Chondrocyte (in vitro differentiated cells): Measurements from ENCODE around the gene TOMM40. TPM values are rescaled to one million over a fixed set of nuclear protein-coding genes. Genes with fewer than 3 reads are reported as not detected.
A peak's percentile ranks its signal among the peaks of the same experiment; 100 is the strongest.

Source experiments
- DNase-seq: peaks from one replicate; pipeline ENCODE4 v3.0.0; 2021; ENCODE audit warnings: mixed read lengths, low spot score
- H3K27ac Mint-ChIP-seq: one replicate; pipeline ENCODE4 v1.8.0; 2021; ENCODE audit warnings: mild to moderate bottlenecking, moderate library complexity, mixed read lengths; ENCODE audit not compliant: unreplicated experiment
- H3K27me3 Mint-ChIP-seq: 2 replicates; pipeline ENCODE4 v1.8.0; 2021; ENCODE audit warnings: low read depth, mixed read lengths
- H3K36me3 Mint-ChIP-seq: 2 replicates; pipeline ENCODE4 v1.8.0; 2021; ENCODE audit warnings: low read depth, mixed read lengths
- H3K4me1 Mint-ChIP-seq: 2 replicates; pipeline ENCODE4 v1.8.0; 2021; ENCODE audit warnings: low read depth, mild to moderate bottlenecking, mixed read lengths
- H3K4me3 Mint-ChIP-seq: one replicate; pipeline ENCODE4 v1.8.0; 2021; ENCODE audit warnings: mild to moderate bottlenecking, moderate library complexity, mixed read lengths; ENCODE audit not compliant: unreplicated experiment
- H3K9me3 Mint-ChIP-seq: 2 replicates; pipeline ENCODE4 v1.8.0; 2021; ENCODE audit warnings: low read depth, mixed read lengths
- total RNA-seq: library from RNA; stranded (reverse); gene quantifications from 3 replicates; pipeline ENCODE4 v1.2.1, GENCODE V29; 2021
- TF ChIP-seq, protein P1 (sequence below): fragments of 200-600 bp; sonication (generic); IDR thresholded peaks from 2 replicates; pipeline ENCODE4 v1.5.0; 2021; ENCODE audit warnings: antibody characterized with exemption, mild to moderate bottlenecking, moderate library complexity

TOMM40 gene
- total RNA-seq, 1 donor from 2014 or later, result 40.9 TPM

GRCh38 chr19:44947041-44947581 is 56.1 kb downstream of the TOMM40 start:
- Mint-ChIP-seq H3K9me3 (no peaks in the 10 kb centered on the region), H3K36me3 (no peaks in the 10 kb centered on the region), H3K27ac (no peak overlapping the region), H3K4me3 (no peak overlapping the region), H3K27me3 (no peaks in the 10 kb centered on the region), H3K4me1 (peaks cover 8% of the 10 kb centered on the region)
- TF ChIP-seq, protein P1, sequence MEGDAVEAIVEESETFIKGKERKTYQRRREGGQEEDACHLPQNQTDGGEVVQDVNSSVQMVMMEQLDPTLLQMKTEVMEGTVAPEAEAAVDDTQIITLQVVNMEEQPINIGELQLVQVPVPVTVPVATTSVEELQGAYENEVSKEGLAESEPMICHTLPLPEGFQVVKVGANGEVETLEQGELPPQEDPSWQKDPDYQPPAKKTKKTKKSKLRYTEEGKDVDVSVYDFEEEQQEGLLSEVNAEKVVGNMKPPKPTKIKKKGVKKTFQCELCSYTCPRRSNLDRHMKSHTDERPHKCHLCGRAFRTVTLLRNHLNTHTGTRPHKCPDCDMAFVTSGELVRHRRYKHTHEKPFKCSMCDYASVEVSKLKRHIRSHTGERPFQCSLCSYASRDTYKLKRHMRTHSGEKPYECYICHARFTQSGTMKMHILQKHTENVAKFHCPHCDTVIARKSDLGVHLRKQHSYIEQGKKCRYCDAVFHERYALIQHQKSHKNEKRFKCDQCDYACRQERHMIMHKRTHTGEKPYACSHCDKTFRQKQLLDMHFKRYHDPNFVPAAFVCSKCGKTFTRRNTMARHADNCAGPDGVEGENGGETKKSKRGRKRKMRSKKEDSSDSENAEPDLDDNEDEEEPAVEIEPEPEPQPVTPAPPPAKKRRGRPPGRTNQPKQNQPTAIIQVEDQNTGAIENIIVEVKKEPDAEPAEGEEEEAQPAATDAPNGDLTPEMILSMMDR, result no peak
- DNase-seq, result no peak

DNA sequence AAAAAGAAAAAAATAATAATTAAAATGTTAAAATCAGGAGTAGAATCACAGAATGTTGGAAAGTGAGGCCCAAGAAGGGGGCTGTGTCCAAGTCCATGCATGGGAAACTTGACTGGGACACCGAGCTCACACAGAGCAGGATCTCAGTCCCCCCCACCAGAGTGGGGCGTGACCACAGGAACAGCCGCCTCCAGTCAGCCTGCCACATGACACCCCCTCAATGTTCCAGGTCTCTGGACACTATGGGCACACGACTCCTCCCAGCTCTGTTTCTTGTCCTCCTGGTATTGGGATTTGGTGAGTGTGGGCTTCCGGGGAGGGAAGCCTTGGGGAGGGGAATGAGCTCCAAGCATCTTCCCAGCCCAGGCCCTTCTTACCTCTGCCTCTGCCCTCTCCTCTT is 57.2 kb downstream of the TOMM40 start:
- DNase-seq, result no peak
- no peaks in the 10 kb centered on the region for H3K27me3 Mint-ChIP-seq
- H3K4me1 Mint-ChIP-seq, result peaks cover 8% of the 10 kb centered on the region
- no peak overlapping the region for H3K4me3 Mint-ChIP-seq
- no peak overlapping the region for H3K27ac Mint-ChIP-seq
- TF ChIP-seq, protein P1, result no peak
- H3K9me3 Mint-ChIP-seq, result no peaks in the 10 kb centered on the region
- H3K36me3 Mint-ChIP-seq, result no peaks in the 10 kb centered on the region

DNA sequence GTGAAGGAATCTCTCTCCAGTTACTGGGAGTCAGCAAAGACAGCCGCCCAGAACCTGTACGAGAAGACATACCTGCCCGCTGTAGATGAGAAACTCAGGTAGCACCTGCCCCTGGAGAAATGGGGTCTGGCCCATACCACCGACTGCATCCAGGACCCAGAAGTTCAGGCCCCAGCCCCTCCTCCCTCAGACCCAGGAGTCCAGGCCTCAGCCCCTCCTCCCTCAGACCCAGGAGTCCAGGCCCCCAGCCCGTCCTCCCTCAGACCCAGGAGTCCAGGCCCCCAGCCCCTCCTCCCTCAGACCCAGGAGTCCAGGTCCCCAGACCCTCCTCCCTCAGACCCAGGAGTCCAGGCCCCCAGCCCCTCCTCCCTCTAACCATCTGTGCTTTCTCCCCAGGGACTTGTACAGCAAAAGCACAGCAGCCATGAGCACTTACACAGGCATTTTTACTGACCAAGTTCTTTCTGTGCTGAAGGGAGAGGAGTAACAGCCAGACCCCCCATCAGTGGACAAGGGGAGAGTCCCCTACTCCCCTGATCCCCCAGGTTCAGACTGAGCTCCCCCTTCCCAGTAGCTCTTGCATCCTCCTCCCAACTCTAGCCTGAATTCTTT is 57.8 kb downstream of the TOMM40 start:
- peaks cover 10% of the 10 kb centered on the region for H3K4me1 Mint-ChIP-seq
- H3K4me3 Mint-ChIP-seq, result no peak overlapping the region
- no peaks in the 10 kb centered on the region for H3K9me3 Mint-ChIP-seq
- H3K27me3 Mint-ChIP-seq, result no peaks in the 10 kb centered on the region
- no peak for DNase-seq
- H3K36me3 Mint-ChIP-seq, result no peaks in the 10 kb centered on the region
- TF ChIP-seq, protein P1, result no peak
- H3K27ac Mint-ChIP-seq, result no peak overlapping the region

GRCh38 chr19:44949550-44949949 is 58.5 kb downstream of the TOMM40 start:
- H3K27ac Mint-ChIP-seq, result no peak overlapping the region
- no peaks in the 10 kb centered on the region for H3K27me3 Mint-ChIP-seq
- no peaks in the 10 kb centered on the region for H3K9me3 Mint-ChIP-seq
- H3K4me1 Mint-ChIP-seq, result peaks cover 12% of the 10 kb centered on the region
- no peaks in the 10 kb centered on the region for H3K36me3 Mint-ChIP-seq
- DNase-seq, result no peak
- H3K4me3 Mint-ChIP-seq, result no peak overlapping the region
- TF ChIP-seq, protein P1, result no peak

DNA sequence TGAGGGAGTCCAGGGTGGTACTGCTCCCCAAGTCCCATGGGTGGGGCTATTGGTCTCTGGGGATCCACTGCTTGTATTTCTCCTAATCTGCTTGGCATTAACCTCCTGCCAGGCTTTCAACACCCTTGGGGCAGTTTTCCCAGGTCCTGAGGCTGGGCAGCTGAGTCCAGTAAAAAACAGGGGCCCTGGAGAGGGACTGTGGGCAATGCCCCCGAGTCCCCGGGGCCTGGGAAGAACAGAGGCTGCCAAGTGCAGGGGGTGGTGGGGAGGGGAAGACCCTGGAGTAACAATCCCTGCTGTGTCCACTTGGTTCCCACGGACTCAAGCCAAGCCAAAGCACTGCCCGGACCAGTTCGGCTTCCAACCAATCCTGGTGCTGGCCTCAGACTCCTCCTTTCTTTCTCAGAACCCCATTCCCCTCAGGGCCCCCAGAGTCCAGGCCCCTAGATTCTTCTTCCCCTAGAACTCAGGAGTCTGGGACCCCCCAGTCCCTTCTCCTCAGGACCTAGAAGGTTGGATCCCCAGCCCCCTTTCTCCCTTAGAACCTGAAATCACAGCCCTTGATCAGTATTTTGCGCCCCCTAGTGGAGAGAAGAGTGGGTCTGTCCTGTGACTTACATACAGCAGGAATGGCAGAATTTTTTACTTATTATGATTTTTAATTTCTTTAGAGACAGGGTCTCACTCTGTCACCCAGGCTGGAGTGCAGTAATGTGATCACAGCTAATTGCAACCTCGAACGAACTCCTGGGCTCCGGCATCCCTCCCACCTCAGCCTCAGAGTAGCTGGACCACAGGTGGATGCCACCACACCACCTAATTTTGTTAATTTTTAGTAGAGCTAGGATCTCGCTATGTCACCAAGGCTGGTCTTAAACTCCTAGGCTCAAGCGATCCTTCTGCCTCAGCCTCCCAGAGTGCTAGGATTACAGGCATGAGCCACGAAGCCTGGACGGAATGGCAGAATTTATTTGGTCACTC is 60.4 kb downstream of the TOMM40 start:
- no peaks in the 10 kb centered on the region for H3K36me3 Mint-ChIP-seq
- peak overlapping the region; percentile 87 for H3K27ac Mint-ChIP-seq
- H3K27me3 Mint-ChIP-seq, result no peaks in the 10 kb centered on the region
- H3K9me3 Mint-ChIP-seq, result no peaks in the 10 kb centered on the region
- peak overlapping the region; percentile 33 for H3K4me3 Mint-ChIP-seq
- TF ChIP-seq, protein P1, result peak; percentile 97
- no peak for DNase-seq
- peaks cover 22% of the 10 kb centered on the region for H3K4me1 Mint-ChIP-seq
